ENCODE data around the gene NRARP. TPM values are rescaled to one million over a fixed set of nuclear protein-coding genes. Genes with fewer than 3 reads are reported as not detected.
A peak's percentile ranks its signal among the peaks of the same experiment; 100 is the strongest.

The NRARP gene
- total and polyA plus RNA-seq, 4 donors = 2.1 to 10.8 (median 5.8) TPM

- H3K4me1 ChIP-seq (ENCODE audit: control insufficient read depth in 5 of 5, insufficient read depth in 5 of 5, low read length in 5 of 5) = peaks cover 0 to 16% (median 2%) of the 10 kb centered on the region in 5 donors
- H3K27me3 ChIP-seq (ENCODE audit: control insufficient read depth in 3 of 3, insufficient read depth in 3 of 3, low read length in 2 of 3) = no peaks in the 10 kb centered on the region
- DNase-seq (peak in 1 of 3 donors; percentile 29), ATAC-seq (ENCODE audit: insufficient read depth, low FRiP score) (no peak)
- TF ChIP-seq CTCF (IDR thresholded peaks at IDR 0.05; ENCODE audit: control extremely low read depth, extremely low read depth) = no peak
- no peak overlapping the region for H3K27ac ChIP-seq (ENCODE audit: low read depth in 1 of 2, low read length in 1 of 2)
- H3K36me3 ChIP-seq (ENCODE audit: control insufficient read depth in 4 of 4, insufficient read depth in 4 of 4, low read length in 4 of 4) = peaks cover 0 to 30% (median 2%) of the 10 kb centered on the region in 4 donors
- no peak overlapping the region for H3K9ac ChIP-seq (ENCODE audit: insufficient read depth in 1 of 2, low read length in 2 of 2)
- peaks cover 0 to 4% (median 0%) of the 10 kb centered on the region in 4 donors for H3K9me3 ChIP-seq (ENCODE audit: control insufficient read depth in 4 of 4, insufficient read depth in 3 of 4, low read length in 3 of 4)
- 83 to 86% methylated on average over 31 to 39 of the region's 39 CpGs for WGBS, 2 donors
- no peak overlapping the region for H3K4me3 ChIP-seq
Observed at GRCh38 chr9:137281345-137282116, 20.5 kb downstream of the NRARP start.

GRCh38 chr9:137280474-137281344, 21.4 kb downstream of the NRARP start:
- no peak for TF ChIP-seq CTCF (IDR thresholded peaks at IDR 0.05; ENCODE audit: control extremely low read depth, extremely low read depth)
- H3K9me3 ChIP-seq (ENCODE audit: control insufficient read depth in 4 of 4, insufficient read depth in 3 of 4, low read length in 3 of 4) = peaks cover 0 to 4% (median 0%) of the 10 kb centered on the region in 4 donors
- no peak overlapping the region for H3K9ac ChIP-seq (ENCODE audit: insufficient read depth in 1 of 2, low read length in 2 of 2)
- peaks cover 0 to 21% (median 4%) of the 10 kb centered on the region in 5 donors for H3K4me1 ChIP-seq (ENCODE audit: control insufficient read depth in 5 of 5, insufficient read depth in 5 of 5, low read length in 5 of 5)
- H3K27me3 ChIP-seq (ENCODE audit: control insufficient read depth in 3 of 3, insufficient read depth in 3 of 3, low read length in 2 of 3) = no peaks in the 10 kb centered on the region
- H3K27ac ChIP-seq (ENCODE audit: low read depth in 1 of 2, low read length in 1 of 2) = no peak overlapping the region
- no peak for ATAC-seq (ENCODE audit: insufficient read depth, low FRiP score)
- 48 to 65% methylated on average over 79 to 85 of the region's 85 CpGs for WGBS, 2 donors
- H3K36me3 ChIP-seq (ENCODE audit: control insufficient read depth in 4 of 4, insufficient read depth in 4 of 4, low read length in 4 of 4) = peaks cover 0 to 30% (median 2%) of the 10 kb centered on the region in 4 donors
- no peak overlapping the region for H3K4me3 ChIP-seq
- DNase-seq = peak in 1 of 3 donors; percentile 51

DNA sequence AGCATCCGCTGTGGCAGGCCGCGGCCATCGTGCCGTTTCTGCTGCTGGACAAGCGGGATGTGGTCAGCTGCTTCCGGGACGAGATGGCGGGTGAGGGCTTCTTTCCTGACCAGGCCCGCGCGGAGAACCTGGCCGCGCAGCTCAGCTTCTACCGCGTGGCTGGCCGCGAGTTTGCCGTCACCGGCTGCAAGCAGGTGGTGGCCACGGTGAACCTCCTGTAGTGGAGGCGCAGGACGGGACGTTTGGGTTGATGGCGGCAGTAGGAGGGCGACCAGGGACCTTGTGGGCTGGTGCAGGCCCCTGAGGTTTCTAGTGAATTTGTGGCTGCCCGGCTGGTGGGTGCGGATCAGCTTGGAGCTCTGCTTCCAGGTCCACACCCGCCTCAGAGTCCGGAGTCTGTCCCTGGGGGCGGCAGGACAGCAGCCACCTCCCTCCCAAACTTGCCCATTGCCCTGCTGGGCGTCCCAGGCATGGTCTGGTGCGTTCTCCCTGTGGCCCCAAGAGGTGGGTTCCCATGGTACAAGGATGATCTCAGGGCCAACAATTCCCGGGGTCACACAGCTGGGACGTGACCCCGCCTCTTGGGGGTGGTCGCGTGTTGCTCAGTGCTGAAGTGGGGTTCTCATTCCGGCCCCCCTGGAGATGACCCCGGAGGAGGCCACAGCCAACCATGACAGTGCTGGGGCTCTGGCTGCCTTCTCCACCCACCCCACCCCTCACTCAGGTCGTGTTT, 22.2 kb downstream of the NRARP start:
- no peak overlapping the region for H3K9ac ChIP-seq (ENCODE audit: insufficient read depth in 1 of 2, low read length in 2 of 2)
- no peak overlapping the region for H3K27ac ChIP-seq (ENCODE audit: low read depth in 1 of 2, low read length in 1 of 2)
- peaks cover 0 to 4% (median 0%) of the 10 kb centered on the region in 4 donors for H3K9me3 ChIP-seq (ENCODE audit: control insufficient read depth in 4 of 4, insufficient read depth in 3 of 4, low read length in 3 of 4)
- H3K4me1 ChIP-seq (ENCODE audit: control insufficient read depth in 5 of 5, insufficient read depth in 5 of 5, low read length in 5 of 5) = peaks cover 0 to 25% (median 4%) of the 10 kb centered on the region in 5 donors
- H3K36me3 ChIP-seq (ENCODE audit: control insufficient read depth in 4 of 4, insufficient read depth in 4 of 4, low read length in 4 of 4) = peaks cover 0 to 30% (median 2%) of the 10 kb centered on the region in 4 donors
- DNase-seq = no peak
- no peak for ATAC-seq (ENCODE audit: insufficient read depth, low FRiP score)
- H3K4me3 ChIP-seq = no peak overlapping the region
- no peaks in the 10 kb centered on the region for H3K27me3 ChIP-seq (ENCODE audit: control insufficient read depth in 3 of 3, insufficient read depth in 3 of 3, low read length in 2 of 3)
- no peak for TF ChIP-seq CTCF (IDR thresholded peaks at IDR 0.05; ENCODE audit: control extremely low read depth, extremely low read depth)
- WGBS, 2 donors = 92 to 93% methylated on average over 41 of the region's 41 CpGs
